ENCODE measurements around the gene TLE2.

DNA sequence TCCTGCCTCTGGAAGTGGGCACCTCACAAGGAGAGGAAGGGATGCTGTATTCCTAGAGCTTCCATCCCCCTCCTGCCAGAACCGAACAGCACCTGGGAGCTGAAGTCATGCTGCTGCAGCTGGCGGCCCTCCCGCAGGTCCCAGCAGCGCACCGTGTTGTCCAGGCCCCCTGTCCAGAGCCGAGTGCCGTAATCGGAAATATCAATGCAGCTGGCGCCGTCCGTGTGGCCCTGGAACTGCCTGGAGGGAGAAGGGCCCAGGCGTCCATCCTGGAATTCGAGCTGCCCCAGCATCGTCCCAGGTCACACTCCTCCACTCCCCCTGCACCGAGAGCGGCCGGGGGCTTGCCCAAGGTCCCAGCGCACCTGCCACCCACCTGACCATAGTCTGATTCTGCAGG is 23.7 kb downstream of the TLE2 start:
- TF ChIP-seq CTCF (IDR thresholded peaks at IDR 0.05 in 8 of 11, conservative IDR thresholded peaks at IDR 0.05 in 3 of 11): no peak
- TF ChIP-seq POLR2A (IDR thresholded peaks at IDR 0.05): no peak

Data from spleen (tissue), 7 donors.